Mammary epithelial cell (primary cell): ENCODE results near the gene TROAP.

Source experiments
- EZH2 ChIP-seq: IDR thresholded peaks from 2 replicates; pipeline ENCODE4 v1.6.1; 2012; ENCODE audit warnings: low read length, inconsistent platforms, borderline replicate concordance
- TF ChIP-seq, protein P1 (sequence below), 2 donors: IDR thresholded peaks in 1 of 2; conservative IDR thresholded peaks in 1 of 2; 2 replicates each; pipeline ENCODE4 v1.5.1; 2011 to 2012; ENCODE audit warnings: inconsistent platforms in 2 of 2, low read length in 2 of 2, mild to moderate bottlenecking in 2 of 2, control low read depth in 1 of 2, low read depth in 1 of 2; ENCODE audit not compliant: insufficient read depth in 1 of 2; ENCODE audit errors: extremely low read depth in 1 of 2

DNA sequence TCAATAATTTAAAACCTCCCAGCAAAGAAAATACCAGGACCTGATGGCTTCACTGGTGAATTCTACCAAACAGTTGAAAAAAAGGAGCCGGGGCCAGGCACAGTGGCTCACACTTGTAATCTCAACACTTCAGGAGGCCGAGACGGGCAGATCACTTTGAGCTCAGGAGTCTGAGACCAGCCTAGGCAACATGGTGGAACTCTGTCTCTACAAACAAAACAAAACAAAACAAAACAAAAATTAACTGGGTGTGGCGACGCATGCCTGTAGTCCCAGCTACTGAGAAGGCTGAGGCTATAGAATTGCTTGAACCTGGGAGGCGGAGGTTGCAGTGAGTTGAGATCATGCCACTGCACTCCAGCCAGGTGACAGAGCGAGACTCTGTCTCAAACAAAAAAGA lies 13.7 kb upstream of the TROAP start:
- TF ChIP-seq, protein P1, sequence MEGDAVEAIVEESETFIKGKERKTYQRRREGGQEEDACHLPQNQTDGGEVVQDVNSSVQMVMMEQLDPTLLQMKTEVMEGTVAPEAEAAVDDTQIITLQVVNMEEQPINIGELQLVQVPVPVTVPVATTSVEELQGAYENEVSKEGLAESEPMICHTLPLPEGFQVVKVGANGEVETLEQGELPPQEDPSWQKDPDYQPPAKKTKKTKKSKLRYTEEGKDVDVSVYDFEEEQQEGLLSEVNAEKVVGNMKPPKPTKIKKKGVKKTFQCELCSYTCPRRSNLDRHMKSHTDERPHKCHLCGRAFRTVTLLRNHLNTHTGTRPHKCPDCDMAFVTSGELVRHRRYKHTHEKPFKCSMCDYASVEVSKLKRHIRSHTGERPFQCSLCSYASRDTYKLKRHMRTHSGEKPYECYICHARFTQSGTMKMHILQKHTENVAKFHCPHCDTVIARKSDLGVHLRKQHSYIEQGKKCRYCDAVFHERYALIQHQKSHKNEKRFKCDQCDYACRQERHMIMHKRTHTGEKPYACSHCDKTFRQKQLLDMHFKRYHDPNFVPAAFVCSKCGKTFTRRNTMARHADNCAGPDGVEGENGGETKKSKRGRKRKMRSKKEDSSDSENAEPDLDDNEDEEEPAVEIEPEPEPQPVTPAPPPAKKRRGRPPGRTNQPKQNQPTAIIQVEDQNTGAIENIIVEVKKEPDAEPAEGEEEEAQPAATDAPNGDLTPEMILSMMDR (conservative IDR thresholded peaks at IDR 0.05 in 1 of 2, IDR thresholded peaks at IDR 0.05 in 1 of 2; ENCODE audit: extremely low read depth in 1 of 2, insufficient read depth in 1 of 2, low read depth in 1 of 2, low read length in 2 of 2): no peak
- no peak for TF ChIP-seq EZH2
